ACHN (cell line): ENCODE results near the gene CCT7.

ENCODE experiments used
- DNase-seq: peaks from one replicate; pipeline ENCODE4 v3.0.0-alpha.2; 2015
- in situ Hi-C: cut with HindIII; loops from 2 replicates; pipeline ENCODE4 v1.10.0; 2017; ENCODE audit warnings: low sequenced_read_pairs, low pct_ligation_motif_present, low pct_unique_long_range_greater_than_20kb

Gene CCT7

DNA sequence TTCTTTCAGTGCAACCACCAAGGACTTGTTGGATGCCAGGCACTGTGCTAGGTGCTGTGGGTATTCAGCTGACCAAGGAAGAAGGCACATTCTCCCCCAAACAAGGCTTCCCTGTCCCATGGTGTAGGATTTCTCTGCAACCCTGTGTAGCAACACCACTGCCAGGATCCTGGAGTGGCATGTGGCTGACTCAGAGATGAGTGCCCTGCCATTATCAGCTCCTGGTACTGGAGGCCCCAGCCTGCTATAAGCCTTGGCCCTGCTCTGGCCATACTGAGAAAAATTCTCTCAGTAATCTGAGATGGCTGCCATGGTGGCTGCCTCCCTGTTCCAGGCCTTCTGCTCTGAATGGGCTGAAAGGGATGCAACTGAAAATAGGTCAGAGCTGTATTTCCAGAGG lies 15.8 kb upstream of the CCT7 start:
- in situ Hi-C loops: no loop called here

DNA sequence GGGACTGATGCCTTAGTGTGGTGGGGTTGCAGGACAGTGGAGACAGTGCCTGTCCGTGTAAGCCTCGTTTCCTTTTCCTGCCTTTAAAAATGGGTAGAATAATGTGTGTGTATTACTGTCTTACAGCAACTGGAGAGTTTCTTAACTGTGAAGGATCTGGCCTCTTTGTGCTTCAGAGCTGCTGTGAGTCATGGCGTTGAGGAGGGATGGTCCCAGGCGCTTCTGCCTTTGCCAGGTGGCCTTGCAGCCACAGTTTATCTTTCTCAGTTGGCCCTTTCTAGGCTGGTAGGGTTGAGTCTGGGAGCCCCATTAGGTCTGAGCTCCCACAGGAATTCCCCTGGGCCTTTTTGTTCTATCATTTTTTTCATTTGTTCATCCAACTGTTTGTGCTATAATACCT lies 10.3 kb upstream of the CCT7 start:
- in situ Hi-C loops: no loop called here
- DNase-seq: no peak

More for the DNA sequence above, 15.8 kb upstream of the CCT7 start:
- DNase-seq: no peak

DNA sequence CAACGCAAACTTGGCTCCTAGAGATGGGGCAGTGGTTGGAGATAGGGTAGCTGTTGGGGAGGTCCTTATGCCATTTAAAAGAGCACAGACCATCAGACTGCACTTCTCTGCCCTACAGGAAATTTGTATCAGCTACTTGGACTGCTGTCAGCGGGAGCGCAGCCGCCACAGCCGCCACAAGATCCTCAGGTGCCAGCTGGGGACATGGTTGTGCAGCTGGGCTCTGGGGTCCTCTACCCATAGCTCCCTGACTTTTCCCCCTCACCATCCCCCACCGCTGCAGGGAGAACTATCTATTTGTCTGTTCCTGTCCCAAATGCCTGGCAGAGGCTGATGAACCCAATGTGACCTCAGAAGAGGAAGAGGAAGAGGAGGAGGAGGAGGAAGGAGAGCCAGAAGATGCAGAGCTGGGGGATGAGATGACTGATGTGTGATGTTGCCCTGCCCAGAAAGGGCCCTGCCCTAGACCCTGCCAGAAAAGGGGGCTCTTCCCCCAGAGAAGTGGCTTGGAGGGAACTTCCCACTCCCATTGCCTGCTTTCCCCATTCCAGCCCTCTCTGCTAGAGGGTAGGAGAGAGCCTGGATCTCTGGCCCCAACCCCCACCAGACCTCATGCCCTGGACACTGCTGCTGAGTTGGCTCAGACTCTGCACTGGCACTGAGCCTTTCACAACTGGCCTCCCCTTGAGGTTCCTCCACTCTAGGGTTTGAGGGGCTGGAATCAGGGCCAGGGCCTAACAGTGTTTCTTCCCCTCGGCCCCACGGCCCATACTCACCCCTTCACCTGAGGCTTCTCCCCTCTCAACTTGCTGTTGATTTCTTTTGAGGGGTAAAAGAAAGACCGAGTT lies 8.4 kb upstream of the CCT7 start:
- DNase-seq: no peak
- in situ Hi-C loops: no loop called here

DNA sequence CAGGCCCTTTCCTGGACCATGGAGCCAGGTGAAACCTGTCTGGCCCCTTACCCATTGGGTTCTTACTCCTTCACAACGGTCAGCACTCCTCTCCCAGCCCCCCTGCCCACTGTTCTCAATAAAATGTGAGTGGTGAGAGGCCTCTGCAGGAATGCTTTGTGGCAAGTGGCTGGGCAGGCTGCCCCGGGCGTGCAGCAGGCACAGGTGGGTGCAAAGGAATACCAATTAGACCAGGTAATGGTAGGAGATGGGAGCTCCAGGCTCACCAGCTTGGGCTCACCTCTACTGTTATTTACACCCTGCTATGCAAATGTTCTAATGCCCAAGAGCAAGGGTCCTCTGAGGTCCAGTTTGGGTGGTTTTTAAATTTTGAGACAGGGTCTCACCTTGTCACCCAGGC lies 7.0 kb upstream of the CCT7 start:
- DNase-seq: no peak
- in situ Hi-C loops: no loop called here

DNA sequence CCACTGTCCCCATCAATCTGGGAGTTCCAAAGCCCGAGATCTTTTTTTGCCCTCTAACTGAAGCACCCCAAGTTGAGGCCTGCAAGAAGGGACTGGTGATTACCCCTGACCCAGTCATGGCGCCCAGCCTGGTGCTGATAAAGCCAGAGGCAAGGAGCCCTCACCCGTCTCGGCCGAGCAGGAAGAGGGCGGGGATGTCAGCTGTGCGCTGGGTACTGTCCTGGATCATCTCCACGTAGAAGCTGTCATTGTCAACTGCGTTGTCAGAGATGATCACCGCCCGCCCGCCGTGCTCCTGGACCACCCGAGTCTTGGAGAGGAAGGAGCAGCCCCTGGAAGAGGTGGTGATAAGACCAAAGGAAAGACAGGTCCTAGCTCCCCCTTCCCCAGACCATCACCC lies 5.5 kb upstream of the CCT7 start:
- in situ Hi-C loops: no loop called here
- DNase-seq: no peak

DNA sequence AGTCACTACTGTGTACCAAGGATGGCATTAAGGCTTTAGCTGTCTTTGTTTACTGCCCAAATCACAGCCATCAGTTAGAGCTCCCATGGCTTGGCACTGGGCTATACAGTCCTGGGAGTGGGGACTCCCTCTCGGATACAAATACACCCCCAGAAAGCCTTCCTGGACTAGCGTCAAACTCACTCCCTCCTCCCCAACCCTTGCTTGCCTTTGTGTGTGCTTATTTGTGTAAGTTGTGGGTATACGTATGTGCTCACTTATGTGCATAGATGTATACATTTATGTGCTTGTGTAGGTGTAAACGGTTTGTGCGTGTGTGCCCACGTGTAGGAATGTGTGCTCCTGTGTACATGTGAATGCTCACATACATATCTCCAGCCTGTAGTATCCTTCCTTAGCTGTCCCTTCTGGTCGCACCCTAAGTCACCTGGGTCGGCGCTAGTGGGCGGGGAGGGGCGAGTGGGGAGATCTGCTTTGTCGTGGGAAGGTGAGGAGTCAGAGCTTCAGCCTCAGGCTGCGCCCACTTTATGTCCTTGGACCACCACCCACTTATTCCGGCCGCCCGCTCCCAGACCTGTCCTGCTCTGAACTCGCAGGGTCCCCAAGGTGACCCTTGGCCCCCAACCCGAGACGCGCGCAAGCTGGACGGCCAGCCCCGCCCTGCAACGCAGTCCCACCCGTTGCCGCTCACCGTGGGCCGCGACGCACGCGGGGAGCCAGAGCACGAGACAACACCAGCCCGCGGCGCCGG lies 1.5 kb upstream of the CCT7 start:
- no peak for DNase-seq
- in situ Hi-C loops: no loop called here

DNA sequence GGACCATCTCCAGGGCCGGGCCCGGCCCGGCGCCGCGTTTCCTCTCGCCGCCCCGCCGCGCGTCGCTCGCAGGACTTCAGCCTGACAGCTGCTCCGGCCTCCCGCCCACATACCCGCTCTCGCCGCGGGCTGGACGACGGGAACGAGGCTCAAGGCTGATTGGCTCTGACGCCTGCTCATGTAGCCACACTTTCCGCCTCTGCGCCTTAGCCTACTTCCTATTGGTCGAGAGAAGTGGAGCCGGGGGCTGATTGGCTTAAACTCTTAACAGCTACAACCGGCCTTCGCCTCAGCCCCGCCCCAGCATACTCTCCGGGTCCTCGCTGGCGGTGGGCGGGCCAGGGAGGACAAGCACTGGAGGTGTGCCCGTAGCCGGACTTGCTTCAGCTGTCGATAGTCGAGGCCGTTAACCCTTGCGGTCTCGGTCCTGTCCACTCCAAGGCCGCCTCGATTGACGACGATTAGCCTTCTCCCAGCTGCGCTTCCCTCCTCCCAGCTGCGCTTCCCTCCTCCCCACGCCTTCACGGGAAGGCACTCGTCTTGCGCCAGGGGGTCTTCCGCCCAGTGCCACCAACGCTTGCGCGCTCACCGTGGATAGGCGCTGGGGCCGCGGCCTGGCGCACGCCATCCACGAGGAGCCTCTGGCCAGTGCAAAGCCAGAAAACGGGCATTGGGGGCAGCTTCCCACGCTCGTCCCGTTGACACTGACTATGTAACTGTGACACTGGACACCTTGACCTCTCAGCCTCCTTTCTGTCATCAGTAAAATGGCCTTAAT lies 765 bp upstream of the CCT7 start, which contains the start of gene PRADC1:
TSS of gene PRADC1 (minus strand) at position 86 of the 778 bp plus-strand sequence. CDS start at position 7, 79 bp downstream.
- in situ Hi-C loops: no loop called here
- DNase-seq: peak; percentile 100

DNA sequence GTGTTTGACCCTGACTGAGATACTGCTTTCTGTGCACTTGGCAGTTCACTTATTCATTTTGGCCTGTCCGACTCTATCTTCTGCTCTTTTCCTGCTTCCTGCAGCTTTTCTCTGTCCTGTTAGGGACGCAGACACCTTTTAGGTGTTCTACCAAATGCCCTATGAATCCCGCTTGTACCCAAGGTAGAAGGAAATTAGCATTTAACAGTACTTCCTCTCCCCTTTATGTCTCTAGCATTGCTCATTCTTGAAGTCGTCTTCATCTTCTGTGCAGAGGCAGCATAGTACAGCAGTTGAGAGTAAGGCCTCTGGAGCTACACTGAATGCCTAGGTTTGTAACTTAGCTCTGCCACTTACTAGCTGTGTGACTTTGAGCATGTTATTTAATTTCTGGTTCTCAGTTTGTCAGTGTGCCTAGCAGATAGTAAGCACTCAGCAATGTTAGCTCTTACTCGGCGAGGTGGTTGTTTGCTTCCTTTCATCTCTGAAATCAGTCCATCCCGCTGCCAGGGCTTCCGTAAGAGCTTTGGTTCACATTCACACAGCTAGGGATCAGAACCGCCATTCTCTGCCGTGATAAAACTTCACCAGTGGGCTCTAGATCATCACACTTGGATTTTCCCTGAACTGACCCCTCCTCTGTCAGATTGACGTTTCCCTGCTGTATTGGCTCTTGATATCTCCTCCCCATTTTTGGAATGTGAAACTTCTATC lies 1.4 kb downstream of the CCT7 start:
- DNase-seq: no peak
- in situ Hi-C loops: no loop called here

DNA sequence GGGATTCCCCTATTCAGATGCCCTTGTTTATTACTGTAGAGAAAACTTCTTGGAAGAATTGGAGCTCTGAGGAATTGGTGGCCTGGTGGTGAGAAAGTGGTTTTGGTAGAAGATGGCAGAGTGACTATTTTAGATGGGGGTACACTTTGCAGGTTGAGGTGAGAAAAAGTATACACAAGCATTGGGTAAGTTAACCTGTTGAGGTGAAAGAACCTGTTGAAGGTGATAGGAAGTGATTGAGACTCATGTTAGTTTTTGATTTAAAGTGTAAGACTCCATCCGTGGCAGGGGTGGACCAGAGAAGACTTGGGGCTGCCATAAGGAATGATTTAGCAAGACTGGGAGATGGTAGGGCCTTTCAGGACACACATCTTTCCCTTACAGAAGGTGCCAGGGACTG lies 3.1 kb downstream of the CCT7 start:
- in situ Hi-C loops: no loop called here
- DNase-seq: no peak

DNA sequence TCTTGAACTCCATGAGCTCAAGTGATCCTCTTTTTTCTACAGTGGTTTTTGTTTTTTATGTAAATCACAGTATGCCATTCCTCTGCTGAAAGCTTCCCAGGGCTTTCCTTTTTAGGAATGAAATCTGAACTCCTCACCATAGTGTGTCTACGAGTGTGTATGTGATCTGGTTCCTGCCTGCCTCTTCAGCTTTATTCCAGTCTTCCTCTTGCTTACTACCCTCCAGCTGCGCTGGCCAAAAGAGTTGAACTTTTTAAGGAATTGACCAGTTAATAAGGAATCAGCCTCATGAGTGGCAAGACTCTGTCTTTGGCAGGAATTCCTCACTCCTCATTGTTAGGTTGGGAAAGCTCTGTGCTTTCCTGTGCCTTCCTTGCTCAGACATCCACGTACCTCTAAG lies 4.0 kb downstream of the CCT7 start:
- no peak for DNase-seq
- in situ Hi-C loops: no loop called here

DNA sequence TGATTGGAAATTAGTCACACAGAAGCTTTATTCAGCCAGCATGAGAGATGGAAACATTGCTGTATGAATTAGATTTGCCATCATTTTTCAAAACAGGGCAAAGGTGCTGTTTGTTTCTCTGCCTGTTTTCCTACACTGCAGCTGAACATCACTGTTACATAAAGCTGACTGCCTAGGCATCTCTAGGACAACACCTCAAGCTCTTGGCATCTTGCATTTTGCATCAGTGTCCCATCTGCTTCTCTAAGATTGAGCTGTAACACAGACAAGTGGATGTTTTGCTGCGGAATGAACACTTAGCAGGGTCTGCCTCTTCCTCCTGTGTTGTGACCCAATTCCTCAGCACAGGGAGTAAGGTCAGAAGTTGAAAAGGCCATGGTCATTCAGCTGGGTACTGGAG lies 4.9 kb downstream of the CCT7 start:
- no peak for DNase-seq
- in situ Hi-C loops: no loop called here

DNA sequence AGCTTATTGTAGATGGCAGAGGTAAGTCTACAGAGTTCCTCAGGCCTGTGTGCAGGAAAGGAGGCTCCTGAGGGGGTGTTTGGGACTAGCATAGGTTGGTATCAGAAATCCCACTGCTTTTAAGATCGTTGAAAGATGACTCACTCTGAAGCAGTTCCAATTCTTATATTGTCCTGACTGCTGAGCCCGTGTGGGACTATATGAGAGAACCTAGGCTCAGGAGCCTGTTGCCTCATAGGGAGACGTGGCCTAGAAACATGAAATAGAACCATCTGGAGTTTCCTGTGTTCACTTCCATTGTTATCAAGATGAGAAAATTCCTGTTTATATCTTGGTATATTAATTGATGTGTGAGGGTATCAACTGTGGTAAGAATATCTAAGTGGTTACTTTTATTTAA lies 5.7 kb downstream of the CCT7 start:
- in situ Hi-C loops: no loop called here
- no peak for DNase-seq

DNA sequence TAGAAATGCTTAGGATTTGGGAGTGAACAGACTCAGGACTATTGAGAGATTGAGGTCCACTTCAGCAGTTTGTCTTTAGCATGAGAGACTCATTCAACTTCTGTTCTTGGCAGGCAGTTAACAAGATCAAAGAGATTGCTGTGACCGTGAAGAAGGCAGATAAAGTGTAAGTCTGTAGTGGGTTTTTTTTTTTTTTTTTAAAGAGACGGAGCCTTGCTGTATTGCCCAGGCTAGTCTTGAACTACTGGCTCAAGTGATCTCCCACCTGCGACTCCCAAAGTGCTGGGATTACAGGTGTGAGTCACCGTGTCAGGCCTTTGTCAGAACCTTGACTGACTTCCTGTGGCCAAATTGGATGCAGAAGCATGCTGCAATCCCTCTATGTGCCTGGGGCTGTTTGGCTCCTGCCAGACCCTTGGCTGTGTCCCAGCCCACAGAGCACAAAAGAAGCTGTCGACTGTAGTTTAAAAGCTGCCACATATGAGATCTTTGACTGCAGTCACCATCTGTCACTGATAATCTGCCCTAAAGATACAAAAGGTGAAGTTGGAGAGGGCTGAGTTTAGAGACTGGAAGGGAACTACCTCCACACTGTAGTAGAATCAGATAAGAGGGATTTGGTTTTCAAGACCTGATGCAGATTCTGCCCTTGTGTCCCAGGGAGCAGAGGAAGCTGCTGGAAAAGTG lies 9.9 kb downstream of the CCT7 start:
- in situ Hi-C loops: no loop called here
- DNase-seq: no peak

DNA sequence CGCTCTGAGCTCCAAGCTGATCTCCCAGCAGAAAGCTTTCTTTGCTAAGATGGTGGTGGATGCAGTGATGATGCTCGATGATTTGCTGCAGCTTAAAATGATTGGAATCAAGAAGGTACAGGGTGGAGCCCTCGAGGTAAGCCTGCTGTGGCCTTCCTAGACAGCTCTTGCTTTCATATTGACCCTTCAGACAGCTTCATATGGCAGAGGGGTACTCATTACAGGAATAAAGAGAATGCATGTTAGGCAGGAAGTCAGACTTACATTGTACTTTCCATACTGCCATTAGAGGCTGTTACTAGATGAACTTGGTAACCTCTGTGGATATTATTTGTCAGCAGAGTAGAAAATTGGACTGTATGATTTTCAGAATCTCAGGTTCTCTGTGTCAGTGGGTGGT lies 10.5 kb downstream of the CCT7 start:
- no peak for DNase-seq
- in situ Hi-C loops: no loop called here

DNA sequence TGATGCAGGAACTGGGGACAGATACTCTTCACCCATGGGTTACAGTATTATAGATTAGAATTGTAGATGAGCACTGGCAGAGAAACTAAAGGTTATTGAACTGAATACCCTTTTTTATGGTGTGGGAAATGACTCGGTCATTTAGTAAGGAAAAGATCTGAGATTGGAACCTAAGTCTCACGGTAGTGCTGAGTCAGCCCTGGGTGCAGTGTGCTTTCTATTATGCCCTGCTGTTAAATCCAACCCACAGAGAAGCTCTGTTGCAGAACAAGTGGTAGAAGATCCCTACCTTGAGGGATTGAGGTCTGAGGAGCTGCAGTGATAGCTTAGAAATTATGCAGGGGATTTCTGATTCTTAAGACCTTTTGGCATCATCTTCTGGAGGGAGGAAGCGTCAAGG lies 12.7 kb downstream of the CCT7 start:
- in situ Hi-C loops: no loop called here
- DNase-seq: no peak

DNA sequence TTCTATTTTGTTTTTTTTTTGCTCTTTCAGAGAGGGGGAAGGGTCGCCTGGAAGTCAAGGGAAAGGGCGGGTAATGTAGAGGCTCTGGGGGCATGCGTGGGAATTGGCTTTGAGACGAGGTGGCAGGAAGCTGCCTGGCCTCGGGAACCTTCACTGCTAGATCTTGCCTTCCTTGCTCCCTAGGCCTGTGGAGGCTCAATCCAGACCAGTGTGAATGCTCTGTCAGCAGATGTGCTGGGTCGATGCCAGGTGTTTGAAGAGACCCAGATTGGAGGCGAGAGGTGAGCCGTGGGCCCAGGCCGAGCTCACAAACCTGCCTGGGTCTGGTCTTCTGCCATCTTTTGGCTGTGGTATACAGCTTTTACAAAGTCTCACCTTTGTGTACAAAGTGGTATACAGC lies 15.5 kb downstream of the CCT7 start:
- in situ Hi-C loops: no loop called here
- DNase-seq: no peak

DNA sequence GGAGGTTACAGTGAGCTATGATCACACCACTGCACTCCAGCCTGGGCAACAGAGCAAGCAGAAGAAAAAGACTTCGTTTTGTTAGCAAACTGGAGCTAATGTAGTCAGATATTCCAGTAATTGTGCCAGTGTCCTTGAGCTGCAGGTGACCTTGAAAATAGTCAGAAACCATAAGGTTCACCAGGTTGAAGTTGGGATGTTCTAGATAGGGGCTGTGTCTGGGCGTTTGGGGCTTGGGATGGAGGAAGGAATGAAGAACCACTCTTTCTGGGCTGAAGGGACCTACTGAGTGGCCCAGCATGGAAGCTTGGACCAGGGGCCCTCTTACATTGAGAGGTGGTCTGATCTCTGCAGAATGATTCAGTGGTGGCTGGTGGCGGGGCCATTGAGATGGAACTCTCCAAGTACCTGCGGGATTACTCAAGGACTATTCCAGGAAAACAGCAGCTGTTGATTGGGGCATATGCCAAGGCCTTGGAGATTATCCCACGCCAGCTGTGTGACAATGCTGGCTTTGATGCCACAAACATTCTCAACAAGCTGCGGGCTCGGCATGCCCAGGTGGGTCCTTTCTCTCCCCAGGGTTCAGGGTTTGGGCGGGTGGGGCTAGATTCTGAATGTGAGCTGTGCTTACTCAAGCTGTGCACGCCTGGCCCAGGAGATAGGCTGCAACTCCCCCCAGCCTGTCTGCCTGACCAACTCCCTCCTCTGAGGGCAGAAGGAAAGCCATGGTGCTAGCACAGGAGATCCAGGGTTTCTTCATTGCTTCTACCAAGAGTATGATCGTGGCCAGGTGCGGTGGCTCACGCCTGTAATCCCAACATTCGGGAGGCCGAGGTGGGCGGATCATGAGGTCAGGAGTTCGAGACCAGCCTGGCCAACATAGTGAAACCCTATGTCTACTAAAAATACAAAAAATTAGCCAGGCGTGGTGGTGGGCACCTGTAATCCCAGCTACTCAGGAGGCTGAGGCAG lies 17.1 kb downstream of the CCT7 start:
- DNase-seq: no peak
- in situ Hi-C loops: no loop called here
